Measurements from ENCODE around the gene CDC42BPB.

CDC42BPB gene

DNA sequence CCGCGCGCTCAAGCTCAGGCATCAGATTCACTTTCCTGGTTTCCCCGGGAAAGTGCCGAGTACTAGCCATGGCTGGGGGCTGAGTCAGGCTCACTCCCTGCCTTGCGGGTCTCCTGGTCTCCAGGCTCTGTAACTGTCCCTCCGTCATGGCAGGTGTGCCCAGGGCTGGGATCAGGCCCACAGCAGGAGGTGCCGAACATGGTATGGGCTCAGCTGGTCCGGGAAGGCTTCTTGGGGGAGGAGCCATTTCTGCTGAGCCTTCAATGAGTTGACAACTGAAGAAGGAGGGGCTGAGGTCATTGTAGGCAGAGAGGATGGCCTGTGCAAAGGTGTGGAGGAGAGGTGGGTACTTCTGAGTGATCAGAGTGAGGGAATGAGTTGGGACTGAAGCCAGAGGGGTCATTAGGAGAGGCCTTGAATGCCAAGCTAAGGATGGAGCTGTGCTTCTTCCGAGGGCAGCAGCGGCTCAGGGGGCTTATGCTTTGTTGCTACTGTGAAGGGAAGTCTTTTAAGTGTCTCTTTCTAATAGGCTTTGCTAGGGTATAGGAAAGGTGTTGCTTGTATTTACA is 37.9 kb upstream of the CDC42BPB start:
- DNase-seq = no peak

DNA sequence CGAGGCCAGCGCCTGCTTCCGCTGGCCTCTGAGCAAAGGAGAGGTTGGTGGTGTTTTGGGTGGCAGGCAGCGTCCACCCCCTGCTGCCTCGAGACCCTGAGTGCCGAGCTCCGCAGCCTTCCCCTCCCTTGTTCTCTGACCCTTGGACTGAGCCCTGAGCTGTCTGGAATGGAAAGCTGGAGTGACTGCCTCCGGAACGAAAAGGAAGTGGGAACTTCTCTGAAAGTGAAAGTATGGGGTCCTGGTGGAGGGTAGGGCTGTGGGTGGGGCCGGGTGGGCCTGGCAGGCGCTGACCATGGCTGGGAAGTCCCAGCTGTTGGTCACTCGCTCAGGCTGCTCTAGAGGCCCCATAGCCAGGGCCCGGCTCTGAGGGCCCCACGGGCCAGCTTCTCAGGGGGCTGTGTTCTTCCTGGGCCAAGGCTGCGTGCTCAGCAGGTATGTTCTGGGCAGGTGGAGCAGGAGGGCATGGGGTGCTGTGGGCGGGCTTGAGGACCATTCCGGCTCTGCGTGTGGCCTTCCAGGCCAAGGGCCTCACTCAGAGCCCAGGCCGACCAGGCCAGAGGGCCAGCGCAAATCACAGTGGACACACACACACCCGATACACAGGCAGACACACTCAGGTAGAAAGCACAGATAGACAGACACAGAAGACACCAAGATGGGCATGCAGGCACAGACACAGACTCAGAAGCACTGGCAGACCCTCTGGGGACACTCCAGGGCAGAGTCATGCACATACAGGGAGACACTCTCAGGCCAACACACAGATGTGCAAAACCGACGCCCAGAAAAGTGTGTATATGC is 37.3 kb upstream of the CDC42BPB start, which contains the start of gene EXOC3L4:
Gene EXOC3L4, plus strand, starts transcription at position 320 of the 804 bp plus-strand sequence. CDS start 5,495 bp downstream, outside the sequence.
- DNase-seq = no peak

DNA sequence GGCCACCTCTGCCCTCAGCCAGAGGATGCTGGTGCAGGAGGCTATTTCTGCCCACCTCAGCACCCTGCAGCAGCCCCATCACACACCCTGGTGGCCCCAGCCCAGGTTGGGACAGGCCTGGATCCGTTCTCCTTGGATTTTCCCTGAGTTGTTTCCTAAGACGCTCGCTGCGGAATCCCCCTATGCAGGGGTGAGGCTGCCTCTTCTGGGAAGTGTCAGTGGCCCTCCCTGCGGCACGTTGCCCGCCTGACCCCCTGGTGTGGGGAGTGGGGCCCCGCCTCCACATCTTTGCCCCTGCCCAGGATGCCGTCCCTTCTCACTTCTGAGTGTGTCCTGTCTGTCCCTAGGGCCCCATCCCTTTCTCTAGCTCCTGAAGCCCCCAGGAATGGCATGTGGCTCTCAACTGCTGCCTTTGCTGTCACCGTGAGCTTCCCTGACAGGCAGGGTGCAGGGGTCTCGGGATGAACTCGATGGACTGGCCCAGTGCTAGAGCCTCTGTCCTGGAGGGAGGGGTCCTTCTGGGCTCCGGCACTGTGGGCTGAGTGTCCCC is 36.6 kb upstream of the CDC42BPB start:
- DNase-seq = no peak

DNA sequence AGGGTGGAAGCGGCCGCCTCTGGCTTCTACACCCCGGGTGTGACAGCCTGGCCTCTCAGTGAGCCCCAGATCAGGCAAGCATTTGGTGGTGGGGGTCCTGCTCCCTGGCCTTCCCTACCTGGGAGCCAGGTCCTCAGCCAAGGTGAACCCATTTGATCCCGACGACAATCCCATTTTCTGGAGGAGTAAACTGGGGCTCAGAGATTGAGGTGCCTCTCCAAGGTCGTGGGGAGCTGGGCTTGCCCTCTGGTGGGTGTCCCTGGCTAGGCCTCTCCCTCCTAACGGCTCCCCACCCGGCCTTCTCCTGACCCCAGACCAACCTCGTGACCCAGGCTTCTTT is 34.5 kb upstream of the CDC42BPB start:
- no peak for DNase-seq

DNA sequence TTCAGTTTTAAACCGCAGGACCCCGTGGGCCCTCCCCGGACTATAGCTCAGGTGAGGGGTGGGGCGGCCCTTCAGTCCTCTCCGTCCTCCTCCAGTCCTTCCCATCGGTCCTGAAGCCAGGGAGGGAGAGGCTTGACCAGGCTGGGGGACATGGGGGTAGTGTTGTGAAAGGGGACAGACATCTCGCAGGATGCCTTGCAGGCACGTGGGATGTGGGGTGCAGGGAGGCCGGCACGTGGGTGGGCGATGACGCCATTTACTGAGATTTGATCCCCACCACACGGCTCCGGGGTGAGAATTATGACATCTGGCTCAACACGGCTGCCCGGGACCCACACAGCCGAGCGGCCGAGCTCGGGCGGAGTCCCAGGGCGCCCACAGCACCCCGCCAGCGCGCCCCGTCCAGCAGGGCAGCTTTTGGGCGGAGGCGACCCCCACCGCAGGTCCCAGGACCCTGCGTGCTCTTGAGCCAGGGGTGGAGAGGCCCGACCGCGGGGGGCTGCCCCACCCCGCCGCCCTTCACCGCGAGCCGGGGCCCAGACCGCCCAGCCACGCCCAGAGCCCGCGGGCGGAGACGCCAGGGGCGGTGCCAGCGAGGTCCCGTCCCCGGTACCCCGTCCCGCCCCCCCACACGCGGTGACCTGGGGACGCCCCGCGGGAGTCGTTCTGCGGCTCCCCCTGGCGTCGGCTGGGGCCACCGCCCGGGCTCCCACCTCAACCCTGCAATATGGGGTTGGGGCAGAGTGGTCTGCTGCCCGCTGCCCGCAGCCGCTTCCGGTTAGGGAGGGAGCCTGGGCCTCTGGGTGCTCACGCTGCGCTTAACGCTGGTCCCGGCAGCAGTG is 33.9 kb upstream of the CDC42BPB start:
- DNase-seq = no peak

DNA sequence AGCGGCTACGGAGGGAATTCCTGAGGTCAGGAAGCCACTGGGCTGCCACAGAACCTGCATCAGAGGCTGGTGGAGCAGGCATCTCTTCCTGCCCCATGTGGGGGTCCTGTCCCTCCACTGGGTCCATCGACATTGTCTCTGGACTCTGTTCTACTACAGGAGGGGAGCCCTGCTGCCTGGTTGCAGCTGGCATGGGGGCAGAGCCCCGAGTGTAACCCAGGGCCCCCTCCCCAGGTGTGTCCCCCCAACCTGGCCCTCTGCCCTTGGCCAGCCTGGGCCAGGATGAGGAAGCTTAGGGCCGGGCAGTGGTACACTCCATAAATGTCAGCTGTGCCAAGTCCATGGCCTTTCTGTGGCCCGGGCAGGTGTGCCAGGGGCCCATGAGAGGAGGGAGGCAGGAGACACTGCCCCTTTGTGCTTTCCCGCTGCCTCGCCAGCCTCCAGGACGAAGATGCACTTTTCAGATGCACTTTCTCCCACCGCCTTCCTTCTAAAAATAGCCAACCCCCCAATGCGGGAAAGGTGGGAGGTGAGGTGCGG is 33.2 kb upstream of the CDC42BPB start:
- no peak for DNase-seq

DNA sequence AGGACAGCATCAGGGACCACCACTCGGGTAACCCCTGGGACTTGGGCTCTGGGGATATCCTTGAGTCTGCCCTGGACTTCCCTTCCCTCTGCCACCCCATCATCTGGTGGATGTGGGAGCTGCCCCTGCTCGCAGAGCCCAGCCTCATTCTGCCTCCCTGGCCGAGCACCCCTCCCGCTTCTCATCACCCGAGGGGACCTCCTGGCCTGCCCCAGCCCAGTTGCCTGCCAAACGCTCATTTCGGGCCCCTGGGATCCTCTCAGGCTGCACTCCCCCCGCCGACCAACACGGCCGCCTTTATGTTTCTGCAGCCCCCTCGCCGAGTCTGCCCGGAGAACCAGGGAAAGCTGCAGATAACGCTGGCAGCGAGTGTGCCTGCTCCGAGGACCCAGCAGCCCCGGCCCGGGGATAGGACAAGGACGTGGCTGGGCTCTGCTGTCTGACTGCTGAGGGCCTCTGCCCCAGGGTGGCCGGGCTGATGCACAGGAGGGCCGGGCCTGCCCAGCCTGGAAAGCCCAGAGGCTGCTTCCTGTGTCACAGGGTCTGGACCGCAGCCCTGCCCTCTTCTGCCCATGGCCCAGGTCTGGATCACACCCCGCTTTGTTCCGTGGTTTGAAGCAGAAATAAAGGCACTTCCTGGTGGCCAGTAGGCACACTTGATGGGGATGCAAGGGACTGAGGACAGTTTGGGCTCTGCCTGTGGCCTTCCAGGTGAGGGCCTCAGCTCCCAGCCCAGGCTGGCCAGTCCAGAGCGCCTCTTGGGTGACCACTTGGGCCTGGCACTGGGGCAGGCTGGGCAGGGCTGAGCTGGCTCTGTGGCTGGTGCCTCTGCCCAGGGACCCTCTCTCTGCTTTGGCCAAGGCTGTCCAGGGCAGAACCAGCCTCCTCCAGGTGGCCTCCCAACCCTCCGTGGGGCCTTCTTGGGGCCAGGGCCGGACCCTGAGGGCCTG is 32.3 kb upstream of the CDC42BPB start:
- no peak for DNase-seq

DNA sequence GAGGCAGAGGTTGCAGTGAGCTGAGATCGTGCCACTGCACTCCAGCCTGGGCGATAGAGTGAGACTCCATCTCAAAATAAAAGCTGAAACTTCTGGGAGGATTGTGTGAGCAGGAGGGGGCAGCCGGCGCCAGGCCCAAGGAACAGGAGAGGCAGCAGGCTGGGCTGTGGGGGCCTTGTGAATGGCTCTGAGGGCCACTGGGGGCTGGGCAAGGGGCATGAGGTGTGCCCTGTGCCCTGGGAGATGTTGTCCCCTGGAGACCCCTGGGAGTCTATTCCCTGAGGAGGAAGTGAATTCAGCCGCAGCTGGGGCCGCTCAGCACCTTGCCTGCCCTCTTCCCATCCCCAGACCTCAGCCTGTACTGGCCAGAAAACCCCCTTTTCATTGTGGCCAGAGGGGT is 31.6 kb upstream of the CDC42BPB start:
- no peak for DNase-seq

DNA sequence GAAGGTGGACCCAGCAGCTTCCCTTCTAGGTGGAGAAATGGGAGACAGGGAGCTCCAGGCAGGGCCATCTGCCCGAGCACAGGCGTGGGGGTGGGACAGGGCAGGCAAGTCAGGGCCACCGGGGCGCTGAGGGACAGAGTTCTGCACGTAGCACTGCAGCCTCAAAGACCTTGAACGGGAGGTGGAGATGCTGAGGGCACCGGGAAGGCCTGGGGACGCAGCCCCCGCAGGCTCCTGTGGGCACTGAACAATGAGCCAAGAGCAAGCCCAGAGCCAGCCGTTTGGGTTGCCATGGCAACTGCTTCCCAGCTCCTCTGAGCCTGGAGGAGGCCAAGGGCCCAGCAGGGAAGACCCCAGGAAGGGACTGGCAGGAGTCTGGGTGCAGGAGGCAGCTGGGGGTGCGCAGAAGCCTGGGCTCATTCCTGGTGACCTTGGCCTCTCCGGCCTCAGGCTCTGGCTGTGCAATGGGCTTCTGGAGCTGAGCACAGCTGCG is 30.0 kb upstream of the CDC42BPB start:
- DNase-seq = no peak

DNA sequence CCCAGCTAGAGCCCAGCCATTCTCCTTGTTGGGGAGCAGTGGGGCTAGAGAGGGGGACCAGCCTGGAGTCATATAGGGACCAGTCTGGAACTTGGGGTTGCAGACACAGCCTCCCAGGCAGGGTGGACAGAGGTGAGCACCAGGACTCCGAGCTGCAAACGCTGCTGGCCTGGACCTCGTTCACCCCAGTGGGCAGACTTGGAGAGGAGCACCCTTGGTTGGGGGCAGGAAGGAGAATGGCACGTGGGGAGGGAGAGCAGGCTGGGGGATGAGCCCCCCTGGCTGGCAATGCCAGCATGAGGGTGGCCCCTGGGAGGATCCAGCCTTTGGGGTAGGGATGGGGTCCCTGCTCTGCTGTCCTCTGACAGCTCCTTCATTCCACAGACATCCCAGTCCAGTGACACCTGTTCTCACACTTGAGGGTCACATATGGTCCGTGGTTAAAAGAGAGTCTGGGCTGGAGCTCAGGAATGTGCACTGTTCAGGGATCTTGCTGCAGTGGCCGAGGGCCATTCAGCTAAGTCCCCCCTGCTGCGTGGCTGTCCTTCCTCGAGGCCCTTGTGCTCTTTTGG is 29.5 kb upstream of the CDC42BPB start:
- DNase-seq = no peak

DNA sequence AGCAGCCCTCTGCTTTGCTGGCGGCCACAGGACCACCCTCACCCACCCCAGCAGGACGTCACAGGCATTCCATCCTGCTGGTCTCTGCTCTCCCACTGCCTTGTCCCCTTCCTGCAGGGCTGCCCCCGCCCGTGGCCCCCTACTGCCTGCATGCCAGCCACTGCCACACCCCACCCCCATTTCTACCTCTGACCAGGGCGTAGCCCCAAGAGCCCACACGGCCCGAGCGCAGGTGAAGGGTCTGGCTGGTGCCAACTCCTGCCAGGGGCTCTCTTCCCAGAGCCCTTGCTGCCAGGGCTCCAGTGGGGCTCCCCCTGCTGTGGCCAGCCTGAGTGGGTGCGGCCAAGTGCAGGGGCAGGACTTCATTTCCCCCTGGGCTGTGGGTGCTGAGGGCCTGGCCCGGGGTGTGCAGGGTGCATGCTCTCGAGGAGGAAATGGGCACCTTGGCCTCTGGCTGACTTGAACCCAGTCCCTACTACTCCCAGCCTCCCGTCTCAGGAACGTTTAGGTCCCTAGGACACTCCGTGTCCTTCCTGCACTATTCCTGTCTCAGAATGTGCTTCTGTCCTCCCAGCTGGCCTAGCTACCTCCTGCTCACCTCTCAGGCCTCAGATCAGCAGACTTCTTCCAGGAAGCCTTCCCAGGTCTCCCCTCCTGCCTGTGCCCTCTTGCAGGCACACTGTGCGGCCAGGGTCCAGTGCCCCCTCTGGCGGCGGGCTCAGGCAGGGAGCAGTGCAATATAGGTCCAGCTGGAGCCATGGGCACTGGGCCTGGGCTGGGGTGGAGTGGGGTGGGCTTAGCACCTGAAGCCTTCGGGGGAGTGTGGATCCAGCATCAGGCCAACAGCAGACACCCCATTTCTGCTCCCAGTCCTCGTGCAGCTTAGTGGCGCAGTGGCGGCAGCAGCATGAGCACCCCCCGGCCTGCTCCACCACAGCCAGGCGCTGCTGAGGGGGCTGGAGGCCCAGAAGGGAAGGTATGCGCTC is 28.1 kb upstream of the CDC42BPB start:
- DNase-seq = no peak

DNA sequence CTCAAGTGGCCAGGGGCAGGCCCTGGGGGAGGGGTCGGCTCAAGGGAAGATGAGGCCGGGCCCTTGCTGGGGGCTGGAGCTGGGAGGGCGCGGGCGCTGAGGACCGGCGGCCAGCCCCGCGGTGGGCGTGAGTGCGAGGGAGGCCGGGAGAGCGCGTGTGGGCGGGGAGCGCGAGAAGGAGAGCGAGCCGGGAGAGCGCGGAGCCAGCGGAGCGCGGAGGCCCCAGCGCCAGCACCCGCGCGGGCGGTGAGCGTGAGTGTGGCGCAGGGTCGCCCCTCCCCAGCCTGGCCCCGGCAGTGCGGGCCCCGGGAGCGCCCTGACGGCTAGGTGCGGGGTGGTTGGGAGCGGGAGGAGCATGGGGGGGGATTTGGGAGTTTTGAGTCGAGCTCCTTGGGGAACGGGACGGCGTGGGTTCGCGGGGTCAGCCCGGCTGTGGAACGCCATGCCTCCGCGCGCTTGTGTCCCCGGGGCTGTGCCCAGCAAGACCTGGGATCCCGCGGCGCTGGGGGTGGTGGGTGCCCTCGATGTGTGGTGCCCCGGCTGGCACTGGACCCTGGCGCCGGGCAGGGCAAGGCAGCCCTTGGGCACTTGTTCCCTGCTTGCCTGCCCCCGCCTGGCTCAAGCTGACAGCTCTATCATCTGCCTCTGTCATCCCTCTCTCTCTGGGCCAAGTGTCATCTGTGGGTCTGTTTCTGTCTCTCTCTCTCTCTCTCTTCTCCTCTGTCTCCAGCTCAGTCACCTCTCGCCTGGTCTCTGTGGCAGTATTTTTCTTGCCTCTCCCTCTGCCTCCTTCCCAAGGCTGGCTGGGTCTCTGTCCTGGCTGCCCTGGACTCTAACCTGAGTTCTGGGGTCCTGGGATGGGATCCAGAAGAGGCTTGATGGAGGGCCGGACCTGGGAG is 26.9 kb upstream of the CDC42BPB start, which contains the start of gene LBHD2:
Gene LBHD2, plus strand, starts transcription at position 190 of the 899 bp plus-strand sequence. CDS start 1,803 bp downstream, outside the sequence.
- DNase-seq = no peak

DNA sequence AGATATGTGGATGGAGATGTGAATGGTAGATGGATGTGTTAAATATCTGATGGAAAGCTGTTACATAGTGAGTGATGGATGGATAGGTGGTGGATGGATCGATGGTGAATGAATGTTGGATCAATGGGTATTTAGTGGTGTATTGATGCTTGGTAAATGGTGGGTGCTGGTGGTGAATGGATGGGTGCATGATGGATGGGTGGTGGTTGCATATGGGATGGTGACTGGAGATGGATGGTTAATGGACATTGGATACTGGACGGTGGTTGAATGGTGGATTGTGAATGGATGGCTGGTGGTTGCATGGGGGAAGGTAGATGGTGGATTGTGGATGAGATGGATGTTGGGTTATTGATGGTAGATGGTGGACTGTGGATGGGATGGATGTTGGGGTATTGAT is 24.6 kb upstream of the CDC42BPB start:
- no peak for DNase-seq

DNA sequence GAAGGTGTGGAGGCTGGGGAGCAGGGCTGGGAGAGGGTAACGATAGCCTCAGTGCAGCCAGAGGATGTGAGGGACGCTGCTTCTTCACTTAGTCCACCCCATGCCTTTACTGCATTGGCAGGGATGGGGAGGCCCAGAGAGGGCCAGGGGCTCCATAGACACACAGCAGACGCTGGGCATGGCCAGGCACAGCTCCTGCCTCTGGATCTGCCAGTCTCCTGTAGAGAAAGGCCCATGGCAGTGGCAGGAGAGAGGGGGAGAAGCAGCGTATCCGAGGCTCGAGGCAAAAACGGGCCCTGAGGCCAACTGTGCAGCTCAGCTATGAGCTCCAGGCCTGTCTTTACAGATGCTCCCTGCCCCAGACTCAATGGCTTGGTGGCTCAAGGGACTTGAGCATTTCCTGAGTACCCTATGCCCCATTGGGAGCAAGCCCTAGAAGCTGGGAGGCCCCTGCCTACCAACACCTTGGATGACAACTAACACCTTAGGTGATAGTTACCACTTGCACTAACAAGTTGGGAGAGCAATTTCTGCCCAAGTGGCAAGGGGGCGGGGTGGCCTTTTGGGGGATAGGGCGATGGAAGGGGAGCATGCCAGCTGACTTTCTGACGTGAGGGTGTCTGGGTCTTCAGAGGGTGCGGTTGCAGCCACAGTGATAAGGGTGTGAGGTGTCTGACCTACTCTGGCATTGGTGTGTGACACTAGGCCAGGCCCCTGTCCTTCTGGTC is 21.7 kb upstream of the CDC42BPB start:
- no peak for DNase-seq

DNA sequence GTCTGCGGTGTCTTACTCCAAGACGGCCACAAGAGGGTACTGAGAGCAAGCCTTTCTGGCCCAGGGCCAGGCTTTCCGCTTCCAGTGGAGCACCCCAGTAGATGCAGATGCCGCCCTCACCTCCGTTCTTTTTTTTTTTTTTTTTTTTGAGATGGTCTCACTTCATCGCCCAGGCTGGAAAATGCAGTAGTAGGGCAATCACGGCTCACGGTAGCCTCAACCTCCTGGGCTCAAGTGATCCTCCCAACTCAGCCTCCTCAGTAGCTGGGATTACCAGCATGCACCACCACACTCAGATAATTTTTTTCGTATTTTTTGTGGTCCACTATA is 21.0 kb upstream of the CDC42BPB start:
- peak; percentile 57 for DNase-seq

DNA sequence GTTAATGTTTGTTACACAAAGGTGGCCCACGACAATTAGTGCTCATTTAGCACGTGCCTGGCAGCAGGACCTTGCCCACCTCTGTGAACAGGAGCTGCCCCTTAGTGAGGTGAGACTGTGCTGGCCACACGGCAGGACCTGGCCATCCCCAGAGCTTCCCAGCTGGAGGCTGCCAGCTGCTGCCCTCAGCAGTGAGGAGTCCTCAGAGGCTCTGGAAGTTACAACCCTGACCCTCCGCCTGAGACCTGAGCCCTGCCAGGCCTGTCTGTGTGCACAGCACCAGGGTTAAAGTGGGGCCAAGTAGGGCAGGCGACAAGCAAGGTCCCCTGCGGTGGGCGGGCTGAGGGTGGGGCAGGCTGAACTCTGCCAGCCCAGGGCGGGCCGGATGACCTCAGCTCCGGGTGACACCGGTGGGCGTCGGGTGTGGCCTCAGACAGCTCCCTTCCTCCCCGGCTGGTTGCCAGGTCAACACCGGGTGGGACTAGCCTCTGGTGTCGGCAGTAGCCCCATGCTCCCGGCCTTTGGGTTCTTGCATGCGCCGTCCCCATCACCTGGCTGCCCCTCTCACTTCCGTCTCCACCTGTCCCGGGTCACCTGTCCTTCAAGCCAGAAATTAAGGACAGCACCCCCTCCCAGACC is 17.5 kb upstream of the CDC42BPB start:
- no peak for DNase-seq

DNA sequence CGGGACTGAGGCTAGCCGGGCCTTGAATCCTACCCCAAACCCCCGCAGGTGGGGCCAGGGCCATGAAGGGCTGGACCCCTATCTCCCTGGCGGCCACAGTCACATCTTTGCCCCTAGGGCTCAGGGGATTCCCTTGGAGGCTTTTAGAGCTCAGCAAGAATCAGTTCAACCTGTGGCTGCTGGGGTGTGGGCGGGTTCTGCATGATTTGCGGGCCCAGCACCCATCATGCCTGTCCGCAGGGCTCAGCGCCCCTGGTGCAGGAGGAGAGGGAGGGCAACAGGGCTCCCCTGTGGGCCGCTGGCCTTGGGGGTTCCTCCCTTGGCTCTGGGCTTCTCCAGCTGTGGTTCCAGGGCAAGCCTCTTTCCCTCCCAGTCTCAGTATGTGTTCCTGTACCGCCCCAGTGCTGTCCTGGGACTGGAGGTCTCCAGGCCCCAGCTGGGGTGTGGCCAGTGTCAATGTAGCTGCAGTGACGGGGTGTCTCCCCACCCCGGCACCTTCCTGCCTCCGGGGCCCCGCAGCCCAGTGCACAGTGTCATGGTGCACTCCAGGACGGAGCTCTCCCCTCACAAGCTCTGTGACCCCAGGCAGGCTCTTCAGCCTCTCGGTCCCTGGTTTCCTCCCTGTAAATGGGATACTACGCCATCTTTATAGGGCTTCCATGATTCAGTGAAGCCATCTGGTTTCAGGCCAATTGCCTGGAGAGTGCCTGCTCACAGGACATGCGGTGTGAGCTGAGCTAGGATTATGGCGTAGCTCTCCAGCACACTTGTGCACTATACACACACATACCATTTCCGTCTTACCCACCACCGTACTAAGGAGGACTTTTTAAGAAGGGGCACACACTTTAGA is 16.8 kb upstream of the CDC42BPB start:
- DNase-seq = no peak
